ENCODE data around the gene RGS11.

RGS11 gene

DNA sequence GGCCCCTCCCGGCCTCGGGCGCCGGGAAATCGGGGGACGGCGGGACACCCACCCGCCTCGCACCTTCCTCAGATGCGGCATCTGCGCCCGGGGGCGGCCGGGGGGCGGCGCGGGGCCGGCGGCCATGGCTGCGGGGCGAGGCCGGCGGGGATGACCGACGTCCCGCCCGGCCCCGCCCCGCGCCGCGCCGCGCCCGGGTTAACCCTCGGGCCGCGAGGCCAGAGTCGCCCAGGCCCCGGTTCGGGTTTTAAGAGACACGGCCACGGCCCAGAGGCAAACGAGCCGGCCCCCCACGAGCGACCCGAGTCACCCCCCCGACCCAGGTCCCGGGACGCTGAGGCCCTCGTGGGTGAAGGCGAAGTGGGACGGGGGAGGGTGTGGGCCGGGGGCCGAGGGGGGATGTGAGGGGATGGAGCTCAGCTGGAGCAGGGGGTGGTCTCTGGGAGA is at the start of gene RGS11:
Gene RGS11, minus strand, starts transcription at position 159 of the 447 bp plus-strand sequence. Its CDS starts 33 bp downstream, at position 126.
- DNase-seq, result no peak

DNA sequence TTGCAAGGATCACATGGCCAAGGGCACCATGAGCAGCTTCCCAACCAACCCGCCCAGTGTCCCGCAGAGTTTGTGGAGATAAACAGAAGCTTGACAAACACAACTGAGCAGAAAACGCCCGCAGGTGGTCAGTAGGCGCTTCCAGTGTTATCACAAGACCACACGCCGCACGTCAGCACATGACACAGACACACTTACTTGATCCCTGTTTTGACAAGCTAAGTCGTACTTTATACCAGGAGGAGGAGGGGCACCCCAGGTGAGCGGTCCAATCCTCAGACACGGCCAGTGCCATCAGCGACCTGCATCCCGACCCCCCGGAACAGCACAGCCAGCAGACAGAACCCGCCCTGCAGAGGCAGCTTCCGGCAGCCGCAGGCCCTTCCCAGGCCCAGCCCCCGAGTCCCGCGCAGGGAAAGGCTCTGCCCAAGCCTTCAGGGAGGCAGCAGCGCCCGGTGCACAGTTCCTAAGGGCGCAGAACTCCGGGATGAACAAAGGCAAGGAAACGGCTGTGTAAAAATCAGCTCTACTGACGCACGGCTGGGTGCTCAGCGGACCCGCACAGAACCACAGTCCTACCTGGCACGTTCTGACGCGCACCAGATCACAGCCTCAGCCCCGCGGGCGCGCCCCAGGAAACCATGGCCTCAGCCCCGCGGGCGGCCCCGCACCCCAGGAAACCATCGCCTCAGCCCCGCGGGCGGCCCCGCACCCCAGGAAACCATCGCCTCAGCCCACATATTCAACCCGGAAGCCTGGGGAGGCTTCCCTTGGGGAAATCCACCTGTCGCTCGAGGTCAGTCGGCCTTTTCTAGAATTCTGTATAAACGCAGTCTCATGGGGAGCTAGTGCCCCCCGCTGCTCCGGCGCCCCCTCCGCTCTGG is 48.9 kb upstream of the RGS11 start:
- no peak for DNase-seq

DNA sequence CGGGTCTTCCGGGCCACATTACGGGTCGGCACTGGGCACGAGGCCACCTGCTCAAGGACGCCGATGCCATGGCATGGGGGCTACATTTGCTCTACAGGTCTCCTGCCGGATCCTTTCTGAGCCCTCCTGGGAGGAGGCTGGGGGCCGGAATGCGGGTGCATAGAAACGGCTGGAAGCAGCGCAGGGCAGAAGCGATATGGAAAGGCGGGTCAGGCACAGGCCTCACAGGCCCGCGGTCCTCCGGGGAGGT is 48.4 kb upstream of the RGS11 start:
- DNase-seq, result no peak

DNA sequence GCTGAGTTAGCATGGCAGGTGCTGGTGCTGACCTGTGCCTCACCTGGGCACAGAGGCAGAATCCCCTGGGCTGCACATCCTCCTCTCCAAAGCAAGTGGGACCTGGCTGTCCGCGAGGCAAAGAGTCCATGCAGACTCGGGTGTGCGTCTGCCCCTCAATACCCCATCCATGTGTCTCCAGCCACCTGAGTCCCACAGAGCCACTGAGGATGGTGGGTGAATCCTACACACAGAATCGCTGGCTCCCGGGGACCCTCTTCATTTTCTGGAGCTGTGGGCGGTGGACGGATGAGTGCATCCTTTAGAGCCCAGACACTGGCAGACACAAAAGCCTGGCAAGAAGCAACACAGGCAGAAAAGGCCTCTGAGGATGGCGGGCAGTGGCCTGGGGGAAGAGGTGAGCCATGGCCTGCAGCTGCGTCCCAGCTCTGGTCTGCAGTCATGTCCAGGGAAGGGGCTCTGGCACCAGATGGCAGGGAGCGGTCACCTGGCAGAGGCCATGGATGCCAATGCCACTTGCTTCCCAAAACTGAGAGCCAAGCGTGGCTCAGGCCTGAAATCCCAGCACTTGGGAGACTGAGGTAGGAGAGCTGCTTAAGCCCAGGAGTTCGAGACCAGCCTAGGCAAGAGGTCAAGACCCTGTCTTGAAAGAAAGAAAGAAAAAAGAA is 46.9 kb upstream of the RGS11 start:
- DNase-seq, result no peak

DNA sequence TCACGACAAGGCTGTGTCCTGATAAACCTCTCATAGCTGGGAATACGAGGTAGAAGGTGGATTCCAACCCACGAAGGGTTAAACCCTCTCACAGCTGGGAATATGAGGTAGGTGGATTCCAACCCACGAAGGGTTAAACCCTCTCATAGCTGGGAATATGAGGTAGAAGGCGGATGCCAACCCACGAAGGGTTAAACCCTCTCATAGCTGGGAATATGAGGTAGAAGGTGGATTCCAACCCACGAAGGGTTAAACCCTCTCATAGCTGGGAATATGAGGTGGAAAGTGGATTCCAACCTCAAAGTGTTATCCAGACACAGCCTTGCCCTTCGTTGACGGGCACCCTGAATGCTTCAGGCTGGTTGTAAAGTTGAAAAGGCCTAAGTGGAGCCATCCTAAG is 45.8 kb upstream of the RGS11 start:
- no peak for DNase-seq

DNA sequence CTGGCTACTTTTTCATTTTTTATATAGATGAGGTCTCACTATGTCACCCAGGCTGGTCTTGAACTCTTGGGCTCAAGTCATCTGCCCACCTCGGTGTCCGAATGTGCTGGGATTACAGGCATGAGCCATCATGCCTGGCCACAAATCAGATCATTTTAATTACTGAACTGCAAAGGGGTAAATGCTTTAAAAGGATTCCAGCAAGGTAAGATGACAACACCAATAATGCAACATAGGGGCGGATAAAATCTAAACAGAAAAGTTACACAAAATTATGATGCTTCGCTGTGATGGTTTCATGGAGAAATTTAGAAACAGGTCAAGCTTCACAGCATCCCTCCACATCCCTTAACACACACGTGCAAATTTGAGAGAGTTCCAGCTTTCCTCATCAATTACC is 44.5 kb upstream of the RGS11 start:
- DNase-seq, result no peak

DNA sequence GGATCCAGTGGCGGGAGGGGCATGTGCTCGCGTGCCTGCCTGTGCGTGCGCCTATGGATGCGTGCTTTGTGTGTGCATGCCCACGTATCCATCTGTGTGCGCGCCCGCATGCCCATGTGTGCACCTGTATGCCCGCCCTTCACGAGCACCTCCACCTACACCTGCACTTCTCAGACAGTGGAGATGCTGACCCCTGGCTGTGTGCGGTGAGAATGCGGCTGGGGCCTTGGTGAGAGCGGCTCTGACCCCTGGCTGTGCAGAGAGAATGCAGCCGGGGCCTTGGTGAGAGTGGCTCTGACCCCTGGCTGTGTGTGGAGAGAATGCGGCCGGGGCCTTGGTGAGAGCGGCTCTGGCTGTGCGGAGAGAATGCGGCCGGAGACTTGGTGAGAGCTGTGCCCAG is 42.9 kb upstream of the RGS11 start:
- DNase-seq, result no peak

DNA sequence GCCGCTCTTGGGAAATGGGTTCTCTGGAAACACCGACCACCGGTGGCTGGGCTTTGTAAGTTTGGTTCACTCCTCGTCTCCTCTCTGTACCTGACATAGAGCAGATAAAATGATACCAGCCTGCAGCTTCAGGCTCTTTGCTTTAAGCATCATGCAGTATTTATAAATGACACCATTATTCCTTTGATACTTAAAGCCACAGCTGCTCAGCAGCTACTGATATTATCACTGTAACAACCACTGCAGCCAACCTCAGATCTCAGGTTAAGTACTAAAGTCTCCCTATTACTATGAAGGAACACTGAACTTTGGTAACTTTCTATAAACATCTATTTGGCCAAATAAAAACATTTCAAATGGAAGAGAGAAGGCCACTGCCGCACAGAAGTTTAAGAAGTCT is 41.8 kb upstream of the RGS11 start:
- no peak for DNase-seq

DNA sequence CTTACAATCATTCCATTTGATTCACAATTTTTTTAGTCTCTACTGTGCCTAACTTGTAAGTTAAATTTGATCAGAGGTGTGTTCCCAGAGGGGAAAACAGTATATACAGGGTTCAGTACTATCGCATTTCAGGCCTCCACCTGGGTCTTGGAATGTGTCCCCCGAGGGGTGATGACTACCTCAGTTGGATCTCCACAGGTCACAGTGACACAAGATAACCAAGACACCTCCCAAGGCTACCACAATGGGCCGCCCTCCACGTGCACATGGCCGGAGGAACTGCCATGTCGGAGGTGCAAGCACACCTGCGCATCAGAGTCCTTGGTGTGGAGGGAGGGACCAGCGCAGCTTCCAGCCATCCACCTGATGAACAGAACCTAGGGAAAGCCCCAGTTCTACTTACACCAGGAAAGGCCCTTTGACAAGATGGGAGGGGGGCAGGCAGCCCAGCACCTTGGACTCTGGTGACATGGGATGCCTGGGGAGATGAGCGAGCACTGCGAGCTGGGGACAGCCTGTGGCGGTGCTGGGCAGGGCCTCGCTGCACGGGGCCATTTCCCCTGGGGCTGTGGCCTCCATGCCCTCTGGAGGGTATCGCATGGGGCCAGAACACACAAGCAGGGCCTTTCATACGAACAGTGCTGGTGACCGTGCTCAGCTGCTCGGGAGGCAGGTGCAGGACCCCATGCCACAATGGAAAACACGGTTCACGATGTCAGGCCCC is 41.2 kb upstream of the RGS11 start:
- DNase-seq, result no peak

DNA sequence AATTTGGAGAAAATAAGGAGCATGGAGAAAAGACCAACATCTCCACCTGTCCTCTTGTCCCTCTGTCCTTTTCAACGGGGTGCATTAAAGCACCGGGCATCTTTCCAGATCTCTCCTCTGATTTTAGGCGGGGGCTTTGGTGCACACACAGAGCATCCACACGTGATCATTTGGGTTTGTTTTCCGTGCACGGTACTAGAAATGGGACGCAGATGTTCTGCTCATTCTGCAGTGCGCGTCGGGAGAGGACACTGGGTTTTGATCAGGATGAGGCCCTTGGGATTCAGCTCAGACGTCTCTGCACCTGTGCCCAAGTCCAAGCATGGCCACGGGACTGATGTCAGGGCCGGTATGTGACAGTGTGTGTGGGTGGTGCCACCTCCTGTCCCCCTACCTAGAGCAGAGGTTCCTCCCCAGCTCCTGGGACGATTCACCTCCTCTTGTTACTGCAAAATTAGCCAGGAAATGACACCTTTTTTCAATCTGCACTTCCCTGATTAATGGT is 39.1 kb upstream of the RGS11 start:
- no peak for DNase-seq

DNA sequence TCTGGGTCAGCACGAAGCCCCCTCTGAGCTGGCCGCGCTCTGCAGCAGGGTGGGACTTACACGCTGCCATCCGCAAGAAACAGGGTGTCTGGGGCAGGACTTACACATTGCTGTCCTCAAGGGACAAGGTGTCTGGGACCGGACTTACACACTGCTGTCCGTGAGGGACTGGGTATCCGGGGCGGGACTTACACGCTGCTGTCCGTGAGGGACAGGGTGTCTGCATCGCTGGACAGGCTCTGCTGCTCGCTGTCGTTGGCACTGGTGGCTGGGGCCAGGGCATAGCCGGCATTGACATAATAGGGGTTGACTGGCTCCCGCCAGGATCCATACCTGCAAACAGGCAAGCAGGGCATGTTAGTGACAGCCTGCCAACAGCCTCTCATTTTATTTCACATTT is 38.6 kb upstream of the RGS11 start:
- no peak for DNase-seq

DNA sequence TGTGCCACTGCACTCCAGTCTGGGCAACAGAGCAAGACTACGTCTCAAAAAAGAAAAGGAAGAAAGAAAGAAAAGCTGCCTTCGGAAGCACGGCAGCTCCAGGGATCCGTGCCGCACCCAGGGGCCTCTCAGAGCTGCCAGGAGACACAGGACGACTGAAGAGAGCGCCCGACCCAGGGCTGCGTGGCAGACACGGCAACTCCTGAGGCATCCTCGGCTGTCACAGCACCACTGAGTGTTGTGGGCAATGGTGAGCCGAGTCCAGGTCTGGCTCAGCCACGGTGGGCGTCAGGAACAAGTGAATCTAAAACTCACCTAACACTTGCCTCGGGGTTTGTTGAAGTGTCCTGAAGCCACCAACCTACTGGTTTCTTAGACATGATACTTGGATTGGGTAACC is 36.0 kb upstream of the RGS11 start:
- DNase-seq, result no peak

DNA sequence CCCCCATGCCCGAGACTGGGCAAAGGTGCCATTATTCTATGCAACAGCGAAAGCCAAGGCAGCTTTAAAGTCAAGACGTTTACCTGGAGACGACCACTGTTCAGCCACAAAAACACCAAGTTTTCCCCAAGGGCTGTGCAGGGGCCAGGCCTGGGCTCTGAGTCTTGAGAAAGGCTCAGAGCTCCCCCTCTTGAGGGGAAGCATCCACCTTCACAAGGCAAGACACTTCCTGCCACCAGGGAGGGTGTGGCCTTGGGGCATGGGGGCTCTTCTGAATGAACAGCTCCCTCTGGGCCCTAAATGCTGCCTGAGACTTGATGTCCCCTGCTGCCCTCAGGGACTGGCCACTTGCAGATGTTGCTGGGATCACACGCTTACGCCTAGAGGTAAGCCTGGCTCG is 33.7 kb upstream of the RGS11 start:
- DNase-seq, result no peak

DNA sequence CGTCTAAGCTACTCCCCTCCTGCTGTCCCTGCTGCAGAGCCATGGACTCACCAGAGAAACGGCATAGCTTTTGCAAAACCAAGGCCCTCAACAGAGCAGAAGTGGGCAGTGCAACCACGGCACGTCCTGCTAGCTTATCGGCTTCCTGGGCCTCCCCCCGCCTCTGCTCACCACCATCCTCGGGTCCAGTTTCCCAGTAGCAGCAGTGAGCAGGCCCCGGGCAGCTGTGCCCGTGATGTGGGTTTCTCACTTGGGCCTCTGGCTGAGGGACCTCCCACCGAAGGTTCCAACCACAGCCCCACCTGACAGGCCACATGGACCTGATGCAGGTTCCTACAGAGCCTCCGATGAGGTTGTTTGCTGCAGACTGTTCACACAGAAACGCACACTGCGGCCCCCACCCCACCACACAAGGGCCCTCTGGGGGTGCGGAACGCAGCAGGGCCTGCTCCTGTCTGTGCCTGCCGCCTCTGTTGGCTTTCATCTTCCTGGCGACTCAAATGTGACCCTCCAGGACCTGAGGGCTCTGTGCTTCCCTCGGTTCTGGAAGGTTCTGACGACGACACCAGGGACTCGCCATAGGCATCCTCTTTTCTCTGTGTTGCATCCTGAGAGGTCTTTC is 32.1 kb upstream of the RGS11 start:
- DNase-seq, result no peak

DNA sequence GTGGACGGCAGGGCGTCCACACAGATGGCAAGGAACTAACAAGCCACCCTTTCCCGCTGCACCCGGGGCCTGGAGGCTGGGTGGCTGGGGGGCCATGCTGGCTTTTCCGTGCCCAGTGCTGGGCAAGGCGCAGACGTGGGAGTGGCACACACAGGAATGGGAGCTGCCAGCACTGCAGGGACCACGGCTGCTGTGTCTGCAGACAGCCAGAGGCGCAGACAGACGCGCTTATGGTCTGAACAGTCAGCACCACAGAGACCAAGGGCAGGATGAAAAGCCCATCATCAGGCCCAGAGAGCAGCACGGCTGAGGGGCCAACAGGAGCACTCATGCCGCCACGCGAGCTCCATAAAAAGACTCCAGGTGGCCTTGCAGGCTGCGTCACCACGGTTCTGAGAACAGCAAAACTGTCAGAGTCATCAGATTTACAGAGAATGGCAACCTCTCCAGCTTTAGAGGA is 31.2 kb upstream of the RGS11 start:
- DNase-seq, result no peak

DNA sequence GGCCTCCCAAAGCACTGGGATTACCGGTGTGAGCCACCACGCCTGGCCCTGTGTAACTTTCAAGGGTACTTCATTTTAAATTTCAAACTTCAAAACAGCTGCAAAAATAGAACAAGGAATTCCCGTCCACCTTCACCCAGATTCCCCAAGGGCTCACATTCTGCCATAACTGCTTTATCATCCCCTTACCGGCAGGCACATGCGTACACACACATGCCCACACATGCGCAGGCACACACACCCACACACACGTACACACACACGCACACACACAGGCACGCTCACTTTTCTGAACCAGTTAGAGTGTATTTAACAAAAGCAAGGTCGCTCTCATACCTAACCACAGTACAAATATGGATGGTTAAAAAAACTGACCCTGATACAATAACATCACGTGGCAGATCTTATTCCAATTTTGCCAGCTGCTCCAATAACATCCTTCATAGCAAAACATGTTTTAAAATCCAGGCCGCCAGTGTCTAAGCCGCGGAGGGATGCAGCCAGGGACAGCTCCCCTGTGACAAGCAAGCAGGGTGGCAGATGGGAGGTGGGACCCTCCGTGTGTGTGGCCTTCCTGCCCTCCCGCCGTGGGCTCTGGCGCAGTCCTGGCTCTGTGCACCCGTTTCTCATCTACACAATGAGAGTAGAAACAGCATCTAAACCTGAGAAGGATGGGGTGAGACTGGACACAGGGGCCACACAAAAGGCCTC is 30.3 kb upstream of the RGS11 start:
- no peak for DNase-seq

DNA sequence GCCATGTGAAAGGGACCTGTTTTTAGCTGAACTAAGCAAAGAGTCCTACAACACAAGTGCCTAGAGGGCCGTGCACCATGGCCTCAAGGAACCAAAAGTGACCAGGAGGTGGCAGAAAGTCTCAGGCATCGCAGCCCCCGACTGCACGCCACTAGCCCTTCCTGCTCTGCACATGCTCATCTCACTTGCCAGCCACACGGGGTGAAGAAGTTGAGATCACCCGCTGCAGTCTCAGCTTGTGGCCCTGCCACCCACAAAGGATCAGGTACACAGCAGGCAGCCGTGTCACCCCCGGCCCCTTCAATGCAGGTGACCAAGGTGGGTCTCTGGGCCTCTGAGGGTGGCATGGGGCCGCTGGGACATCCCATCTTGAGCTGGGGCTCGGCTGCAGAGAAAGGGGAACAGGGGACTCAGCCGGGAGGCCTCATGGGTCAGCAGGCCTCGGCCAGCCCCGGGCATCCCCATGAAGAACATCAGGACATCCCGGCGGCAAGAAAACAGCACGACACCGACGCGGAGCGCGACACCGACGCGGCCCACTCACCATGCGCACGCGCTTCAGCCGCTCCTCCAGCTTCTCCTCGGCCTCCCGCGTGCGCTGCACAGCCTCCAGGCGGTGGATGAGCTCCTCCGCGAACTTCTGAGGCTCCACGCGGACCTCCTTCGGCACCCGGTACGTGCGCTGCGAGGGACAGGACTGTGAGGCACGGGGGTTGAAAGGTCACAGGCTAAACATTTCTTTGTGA is 28.2 kb upstream of the RGS11 start:
- no peak for DNase-seq

DNA sequence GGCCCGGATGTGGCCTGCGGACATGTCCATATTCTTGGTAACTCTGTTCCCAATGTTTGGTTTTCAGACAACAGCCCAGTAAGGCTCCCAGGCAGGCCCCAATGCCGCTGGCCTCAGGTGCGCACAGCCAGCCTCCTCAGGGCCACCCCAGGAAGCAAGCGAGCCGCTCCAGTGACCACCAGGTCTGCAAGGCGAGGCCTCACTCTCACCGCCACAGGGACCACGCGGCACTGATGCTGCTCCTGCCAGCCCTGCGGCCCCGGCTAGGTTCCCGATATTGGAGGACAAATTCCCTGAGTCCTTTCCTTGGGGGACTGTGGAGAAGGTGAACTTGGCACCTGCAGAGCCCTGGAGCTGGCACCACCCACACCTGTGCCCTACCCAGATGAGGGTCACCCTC is 26.2 kb upstream of the RGS11 start:
- DNase-seq, result no peak

DNA sequence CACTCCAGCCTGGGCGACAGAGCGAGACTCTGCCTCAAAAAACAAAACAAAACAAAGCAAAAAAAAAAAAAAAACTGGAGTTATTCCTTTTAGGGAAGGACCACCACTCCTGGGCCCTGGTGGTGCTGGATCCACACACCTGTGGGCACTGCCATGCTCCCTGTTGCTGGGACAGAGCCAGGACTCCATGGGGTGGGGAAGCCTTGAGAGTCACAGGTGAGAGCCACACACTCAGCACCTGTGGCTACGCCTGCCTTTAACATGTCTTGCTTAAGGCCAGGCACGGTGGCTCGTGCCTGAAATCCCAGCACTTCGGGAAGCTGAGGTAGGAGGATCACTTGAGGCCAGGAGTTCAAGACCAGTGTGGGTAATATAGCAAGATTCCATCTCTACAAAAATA is 25.5 kb upstream of the RGS11 start:
- DNase-seq, result no peak

DNA sequence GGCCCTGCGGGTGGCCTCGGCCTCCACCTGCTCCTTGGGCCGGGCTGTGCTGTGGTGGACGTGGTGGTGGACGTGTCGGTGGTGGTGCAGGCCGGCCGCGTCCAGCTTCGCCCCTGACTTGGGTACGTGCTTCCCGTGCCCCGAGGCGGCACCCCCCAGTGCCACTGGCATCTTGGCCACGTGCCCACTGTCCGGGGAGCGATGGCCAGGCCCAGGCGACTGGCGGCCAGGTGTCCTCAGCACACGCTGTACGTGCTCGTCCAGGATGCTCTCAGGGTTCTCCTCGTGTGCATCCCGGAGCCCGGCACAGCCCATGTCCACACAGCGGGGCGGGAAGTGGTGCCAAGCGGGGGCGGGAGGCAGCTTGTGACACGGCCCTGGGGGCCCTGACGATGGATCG is 22.1 kb upstream of the RGS11 start:
- no peak for DNase-seq

DNA sequence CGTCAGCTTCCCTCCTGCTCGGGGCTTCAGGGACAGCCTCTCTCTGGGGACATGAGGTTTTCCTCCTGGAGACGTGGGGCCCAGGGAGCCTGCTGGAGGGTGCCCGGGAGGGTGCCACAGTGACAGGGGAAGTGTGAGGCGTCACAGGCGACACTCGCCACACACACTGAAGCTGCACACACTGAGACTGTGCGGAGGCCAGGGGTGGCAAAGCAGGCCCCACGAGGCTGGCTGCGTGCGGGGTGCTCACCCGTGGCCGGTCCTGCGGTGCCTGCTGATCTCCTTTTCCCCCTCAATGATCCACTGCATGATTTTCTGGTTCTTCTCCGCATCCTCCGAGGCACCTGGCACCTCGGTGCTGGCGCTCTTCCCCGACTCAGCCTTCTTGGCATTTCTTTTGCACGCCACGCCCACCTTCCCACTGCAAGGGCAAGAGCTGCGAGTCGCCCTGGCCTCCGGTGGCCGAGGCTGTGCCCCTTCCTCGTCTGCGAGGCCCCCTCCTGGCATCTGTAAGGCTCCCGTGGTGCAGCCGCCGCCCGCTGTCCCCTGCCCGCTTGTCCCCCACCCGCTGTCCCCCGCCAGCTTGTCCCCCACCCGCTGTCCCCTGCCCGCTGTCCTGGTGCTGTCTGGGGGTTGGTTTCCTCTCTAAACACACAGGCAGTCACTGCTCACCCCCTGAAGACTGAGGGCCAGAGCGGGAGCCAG is 21.2 kb upstream of the RGS11 start:
- DNase-seq, result no peak

All from NCI-H1048 (cell line).